ENCODE measurements around the gene CCDC148. TPM values are rescaled to one million over a fixed set of nuclear protein-coding genes. Genes with fewer than 3 reads are reported as not detected.
"Not testable (repeated sequence)": the region's sequence is repeated elsewhere in the genome, so short reads cannot be mapped to it uniquely, and the experiment has no call there.

Gene CCDC148
- total and polyA plus RNA-seq, 10 of the 15 experiments (the other 5 are each of a cell fraction or from before 2014, with no cell fraction given): 0.07 to 0.30 (median 0.18) TPM; not detected in 7

DNA sequence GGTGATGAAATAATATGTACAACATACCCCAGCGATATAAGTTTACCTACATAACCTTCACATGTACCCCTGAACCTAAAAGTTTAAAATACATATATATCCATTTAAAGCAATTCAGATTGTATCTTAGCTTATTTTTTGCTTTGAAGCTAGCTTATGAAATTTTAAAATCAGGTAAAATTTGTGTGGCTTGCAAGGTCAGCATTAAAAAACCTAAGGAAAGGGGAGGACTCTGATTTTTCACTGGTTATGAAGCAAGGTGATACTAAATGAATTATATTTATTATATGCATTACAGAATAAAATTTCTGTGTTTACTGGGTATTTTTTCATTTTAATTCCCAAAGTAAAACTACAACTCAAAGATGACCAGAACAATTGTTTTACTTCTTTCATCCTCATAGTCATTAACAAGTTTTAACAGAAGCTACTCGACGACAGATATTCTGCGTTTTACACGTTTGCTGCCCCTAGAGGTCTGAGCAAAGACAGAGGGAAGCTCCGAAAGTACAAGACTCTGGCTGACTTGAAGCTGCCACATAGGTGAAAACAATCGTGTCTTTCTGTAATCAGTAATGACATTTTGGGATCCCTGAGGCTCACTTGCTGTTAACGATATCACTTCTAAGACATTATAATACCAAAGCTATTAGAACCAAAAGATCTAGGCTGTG is 17.3 kb upstream of the CCDC148 start (continued):
- no peak for TF ChIP-seq SRF (IDR thresholded peaks at IDR 0.05; ENCODE audit: low read depth in 2 of 2, low read length in 2 of 2)
- TF ChIP-seq, protein P1, sequence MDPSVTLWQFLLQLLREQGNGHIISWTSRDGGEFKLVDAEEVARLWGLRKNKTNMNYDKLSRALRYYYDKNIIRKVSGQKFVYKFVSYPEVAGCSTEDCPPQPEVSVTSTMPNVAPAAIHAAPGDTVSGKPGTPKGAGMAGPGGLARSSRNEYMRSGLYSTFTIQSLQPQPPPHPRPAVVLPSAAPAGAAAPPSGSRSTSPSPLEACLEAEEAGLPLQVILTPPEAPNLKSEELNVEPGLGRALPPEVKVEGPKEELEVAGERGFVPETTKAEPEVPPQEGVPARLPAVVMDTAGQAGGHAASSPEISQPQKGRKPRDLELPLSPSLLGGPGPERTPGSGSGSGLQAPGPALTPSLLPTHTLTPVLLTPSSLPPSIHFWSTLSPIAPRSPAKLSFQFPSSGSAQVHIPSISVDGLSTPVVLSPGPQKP (IDR thresholded peaks at IDR 0.05; ENCODE audit: low read depth, low read length): no peak
- TF ChIP-seq, protein P2, sequence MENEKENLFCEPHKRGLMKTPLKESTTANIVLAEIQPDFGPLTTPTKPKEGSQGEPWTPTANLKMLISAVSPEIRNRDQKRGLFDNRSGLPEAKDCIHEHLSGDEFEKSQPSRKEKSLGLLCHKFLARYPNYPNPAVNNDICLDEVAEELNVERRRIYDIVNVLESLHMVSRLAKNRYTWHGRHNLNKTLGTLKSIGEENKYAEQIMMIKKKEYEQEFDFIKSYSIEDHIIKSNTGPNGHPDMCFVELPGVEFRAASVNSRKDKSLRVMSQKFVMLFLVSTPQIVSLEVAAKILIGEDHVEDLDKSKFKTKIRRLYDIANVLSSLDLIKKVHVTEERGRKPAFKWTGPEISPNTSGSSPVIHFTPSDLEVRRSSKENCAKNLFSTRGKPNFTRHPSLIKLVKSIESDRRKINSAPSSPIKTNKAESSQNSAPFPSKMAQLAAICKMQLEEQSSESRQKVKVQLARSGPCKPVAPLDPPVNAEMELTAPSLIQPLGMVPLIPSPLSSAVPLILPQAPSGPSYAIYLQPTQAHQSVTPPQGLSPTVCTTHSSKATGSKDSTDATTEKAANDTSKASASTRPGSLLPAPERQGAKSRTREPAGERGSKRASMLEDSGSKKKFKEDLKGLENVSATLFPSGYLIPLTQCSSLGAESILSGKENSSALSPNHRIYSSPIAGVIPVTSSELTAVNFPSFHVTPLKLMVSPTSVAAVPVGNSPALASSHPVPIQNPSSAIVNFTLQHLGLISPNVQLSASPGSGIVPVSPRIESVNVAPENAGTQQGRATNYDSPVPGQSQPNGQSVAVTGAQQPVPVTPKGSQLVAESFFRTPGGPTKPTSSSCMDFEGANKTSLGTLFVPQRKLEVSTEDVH (IDR thresholded peaks at IDR 0.05; ENCODE audit: low read depth, partially characterized antibody): no peak
- TF ChIP-seq NFYB (IDR thresholded peaks at IDR 0.05; ENCODE audit: insufficient read depth, low read depth, low read length): no peak

DNA sequence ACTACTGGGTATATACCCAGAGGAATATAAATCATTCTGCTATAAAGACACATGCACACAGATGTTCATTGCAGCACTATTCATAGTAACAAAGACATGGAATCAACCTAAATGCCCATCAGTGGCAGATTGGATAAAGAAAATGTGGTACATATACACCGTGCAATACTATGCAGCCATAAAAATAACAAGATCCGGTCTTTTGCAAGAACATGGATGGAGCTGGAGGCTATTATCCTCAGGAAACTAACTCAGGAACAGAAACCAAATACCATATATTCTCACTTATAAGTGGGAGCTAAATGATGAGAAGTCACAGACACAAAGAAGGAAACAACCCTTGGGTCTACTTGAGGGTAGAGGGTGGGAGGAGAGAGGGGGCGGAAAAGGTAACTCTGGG is 16.7 kb upstream of the CCDC148 start:
- in situ Hi-C loops (cut with MboI); H3K36me3 ChIP-seq (ENCODE audit: control insufficient read depth in 2 of 2, insufficient read depth in 2 of 2, low read length in 1 of 2); RAD21 ChIA-PET (ENCODE audit: unreplicated experiment); FAIRE-seq; H3K4me3 ChIP-seq; H2AFZ ChIP-seq (ENCODE audit: control insufficient read depth, low read depth, low read length); DNase-seq (ENCODE audit: low read depth, low spot score); H3K79me2 ChIP-seq (ENCODE audit: control insufficient read depth, insufficient read depth, low read length); H3K4me2 ChIP-seq (ENCODE audit: control insufficient read depth, insufficient read depth); BruUV-seq (replicated peaks); H3K4me1 ChIP-seq (ENCODE audit: control insufficient read depth, insufficient read depth, low read length); H3K27ac ChIP-seq (ENCODE audit: control insufficient read depth, insufficient read depth); H3K9ac ChIP-seq (ENCODE audit: control insufficient read depth, insufficient read depth, low read length); POLR2A ChIA-PET; H3K9me3 ChIP-seq (replicated peaks; ENCODE audit: control insufficient read depth, insufficient read depth, low read length); ATAC-seq; intact Hi-C loops (cut with micrococcal nuclease; ENCODE audit: unreplicated experiment); H3K27me3 ChIP-seq (replicated peaks in 1 of 2; ENCODE audit: control insufficient read depth in 2 of 2, insufficient read depth in 2 of 2, low read length in 1 of 2); H4K20me1 ChIP-seq (ENCODE audit: control insufficient read depth, insufficient read depth): not testable (repeated sequence)
- ChIA-PET SMC1A (ENCODE audit: uncharacterized antibody, unreplicated experiment) (interaction anchor here (0.6 kb wide), 1 partner anchor 1978 kb away, joined by 3 read pairs; no protein-coding TSS in a partner anchor), CTCF (interaction anchor here (0.6 to 5.4 kb wide), 2 partner anchors 9 to 270 kb away, joined by 3 to 24 read pairs; no protein-coding TSS in a partner anchor)
- WGBS (ENCODE audit: insufficient coverage, insufficient replicate concordance, low lambda C conversion rate, missing lambda C conversion rate): 96% methylated on average over 3 of the region's 3 CpGs

DNA sequence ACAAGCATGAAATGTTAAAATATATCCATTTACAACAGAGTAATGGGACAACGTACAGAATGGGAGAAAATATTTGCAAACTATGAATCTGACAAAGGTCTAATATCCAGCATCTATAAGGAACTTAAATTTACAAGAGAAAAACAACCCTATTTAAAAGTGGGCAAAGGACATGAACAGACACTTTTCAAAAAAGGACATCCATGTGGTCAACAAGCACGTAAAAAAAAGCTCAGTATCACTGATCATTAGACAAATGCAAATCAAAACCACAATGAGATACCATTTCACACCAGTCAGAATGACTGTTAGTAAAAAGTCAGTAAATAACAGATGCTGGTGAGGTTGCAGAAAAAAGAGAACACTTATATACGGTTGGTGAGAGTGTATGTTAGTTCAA is 16.3 kb upstream of the CCDC148 start:
- BruUV-seq (replicated peaks); H2AFZ ChIP-seq (ENCODE audit: control insufficient read depth, low read depth, low read length); POLR2A ChIA-PET; in situ Hi-C loops (cut with MboI); RAD21 ChIA-PET (ENCODE audit: unreplicated experiment); H4K20me1 ChIP-seq (ENCODE audit: control insufficient read depth, insufficient read depth); H3K27ac ChIP-seq (ENCODE audit: control insufficient read depth, insufficient read depth); H3K4me1 ChIP-seq (ENCODE audit: control insufficient read depth, insufficient read depth, low read length); H3K4me2 ChIP-seq (ENCODE audit: control insufficient read depth, insufficient read depth); H3K9me3 ChIP-seq (replicated peaks; ENCODE audit: control insufficient read depth, insufficient read depth, low read length); H3K4me3 ChIP-seq; intact Hi-C loops (cut with micrococcal nuclease; ENCODE audit: unreplicated experiment); SMC1A ChIA-PET (ENCODE audit: uncharacterized antibody, unreplicated experiment); H3K36me3 ChIP-seq (ENCODE audit: control insufficient read depth in 2 of 2, insufficient read depth in 2 of 2, low read length in 1 of 2); H3K9ac ChIP-seq (ENCODE audit: control insufficient read depth, insufficient read depth, low read length); ATAC-seq; H3K27me3 ChIP-seq (replicated peaks in 1 of 2; ENCODE audit: control insufficient read depth in 2 of 2, insufficient read depth in 2 of 2, low read length in 1 of 2); H3K79me2 ChIP-seq (ENCODE audit: control insufficient read depth, insufficient read depth, low read length); FAIRE-seq; DNase-seq (ENCODE audit: low read depth, low spot score): not testable (repeated sequence)
- CTCF ChIA-PET: interaction anchor here (0.6 to 5.4 kb wide), 2 partner anchors 9 to 271 kb away, joined by 3 to 24 read pairs; no protein-coding TSS in a partner anchor
- WGBS (ENCODE audit: insufficient coverage, insufficient replicate concordance, low lambda C conversion rate, missing lambda C conversion rate): 94% methylated on average over 3 of the region's 3 CpGs
